T-helper 1 cell treated with Interleukin-12 subunit alpha and Interleukin-12 subunit beta and Interleukin-4 antibody, amounts not matched to agents 30 μg/mL and 1 μg/mL, for 36 hours (primary cell): ENCODE results near the gene IRS4.

Source experiments
- H3K27ac Mint-ChIP-seq: one replicate; pipeline ENCODE4 v1.8.0; 2021; ENCODE audit warnings: mild to moderate bottlenecking, mixed read lengths
- H3K27me3 Mint-ChIP-seq: one replicate; pipeline ENCODE4 v1.8.0; 2021; ENCODE audit warnings: low read depth, mixed read lengths
- H3K36me3 Mint-ChIP-seq: one replicate; pipeline ENCODE4 v1.8.0; 2021; ENCODE audit warnings: low read depth, mixed read lengths
- H3K4me1 Mint-ChIP-seq: one replicate; pipeline ENCODE4 v1.8.0; 2021; ENCODE audit warnings: low read depth, mixed read lengths
- H3K4me3 Mint-ChIP-seq: one replicate; pipeline ENCODE4 v1.8.0; 2021; ENCODE audit warnings: mild to moderate bottlenecking, moderate library complexity, mixed read lengths
- H3K9me3 Mint-ChIP-seq: one replicate; pipeline ENCODE4 v1.8.0; 2021; ENCODE audit warnings: mixed read lengths

Gene IRS4

DNA sequence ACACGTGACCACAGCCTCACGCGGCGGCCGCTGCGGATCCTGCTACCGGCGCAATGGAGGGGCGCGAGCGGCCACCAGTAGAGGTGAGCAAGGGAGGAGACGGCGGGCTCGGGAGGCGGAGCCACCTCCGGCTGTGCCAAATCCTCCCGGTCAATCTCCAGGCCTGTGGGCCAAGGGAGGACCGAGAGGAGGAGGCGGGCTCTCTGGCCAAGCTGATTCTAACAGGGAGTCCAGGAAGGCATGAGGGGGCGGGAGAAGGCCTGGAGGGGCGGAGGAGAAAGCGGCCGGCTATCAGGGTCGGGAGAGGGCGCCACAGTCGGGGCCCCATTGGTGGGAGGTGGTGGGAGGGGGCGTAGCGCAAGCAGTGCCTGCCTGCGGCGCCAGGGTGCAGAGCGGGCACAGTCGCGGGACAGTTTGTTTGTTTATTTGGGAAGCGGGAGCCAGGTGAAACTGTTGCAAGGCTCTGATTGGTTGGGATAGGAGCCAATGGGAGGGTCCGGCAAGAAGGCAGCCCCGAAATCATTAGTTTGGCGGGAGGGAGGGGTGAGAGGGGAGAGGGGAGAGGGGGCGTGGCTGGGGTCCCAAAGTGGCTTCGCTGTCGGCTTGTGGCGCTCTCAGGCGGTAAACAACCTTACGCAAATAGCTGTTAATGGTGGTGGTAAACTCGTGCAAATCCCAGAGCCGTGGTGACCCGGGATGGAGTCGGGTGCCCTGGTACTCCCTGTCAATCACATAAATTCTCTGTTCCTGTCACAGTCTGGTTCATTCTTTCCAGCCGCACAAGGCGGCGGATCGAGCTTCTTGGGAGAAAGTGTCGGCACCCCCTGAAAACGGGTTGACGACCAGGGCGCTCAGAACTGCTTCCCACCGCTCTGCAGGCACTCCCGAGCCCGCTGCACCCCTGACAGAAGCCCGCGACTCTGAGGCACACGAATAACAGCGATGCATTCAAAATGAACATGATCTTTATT is at the start of gene IRS4:
Gene IRS4 (minus strand): TSS at position 55 of the 971 bp plus-strand sequence.
- H3K27ac Mint-ChIP-seq: no peak within 1 kb of the TSS
- no peaks in the 10 kb centered on the region for H3K36me3 Mint-ChIP-seq
- H3K4me3 Mint-ChIP-seq: no peak within 1 kb of the TSS
- H3K9me3 Mint-ChIP-seq: no peaks in the 10 kb centered on the region
- peaks cover 48% of the 10 kb centered on the region for H3K27me3 Mint-ChIP-seq
- no peaks in the 10 kb centered on the region for H3K4me1 Mint-ChIP-seq

DNA sequence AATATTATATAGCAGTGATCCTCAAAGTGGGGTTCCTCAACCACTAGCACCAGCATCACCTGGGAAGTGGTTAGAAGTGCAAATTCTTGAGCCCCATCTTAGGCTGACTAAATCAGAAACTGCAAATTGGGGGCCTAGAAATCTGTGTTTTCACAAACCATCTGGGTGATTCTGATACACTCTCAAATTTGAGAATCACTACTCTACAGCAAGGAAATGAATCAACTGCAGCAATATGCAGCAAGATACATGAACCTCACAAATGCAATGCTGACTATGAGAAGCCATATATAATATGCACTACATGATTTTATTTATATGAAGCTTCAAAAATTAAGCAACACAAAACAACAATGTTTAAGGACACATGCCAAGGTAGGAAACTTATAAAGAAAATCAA is 36.2 kb upstream of the IRS4 start:
- H3K27me3 Mint-ChIP-seq: no peaks in the 10 kb centered on the region
- no peak overlapping the region for H3K27ac Mint-ChIP-seq
- H3K4me1 Mint-ChIP-seq: no peaks in the 10 kb centered on the region
- H3K36me3 Mint-ChIP-seq: no peaks in the 10 kb centered on the region
- peaks cover 7% of the 10 kb centered on the region for H3K9me3 Mint-ChIP-seq
- no peak overlapping the region for H3K4me3 Mint-ChIP-seq

DNA sequence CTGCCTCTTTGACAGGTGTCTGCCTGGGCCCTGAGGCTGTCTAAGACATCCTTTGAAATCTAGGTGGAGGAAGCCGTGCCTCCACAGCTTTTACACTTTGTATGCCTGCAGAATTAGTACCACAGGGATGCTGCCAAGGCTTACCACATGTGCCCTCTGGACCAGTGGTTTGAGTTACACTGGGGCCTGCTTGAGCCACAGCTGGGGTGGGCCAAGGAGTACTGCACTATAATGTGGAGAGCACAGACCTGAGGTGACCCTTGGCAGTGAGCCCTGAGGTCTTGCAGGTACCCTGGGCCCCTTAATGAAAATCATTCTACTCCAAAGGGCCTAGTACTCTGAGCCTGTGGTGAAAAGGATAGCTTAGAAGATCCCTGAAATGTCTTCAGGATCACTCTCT is 27.2 kb upstream of the IRS4 start:
- no peak overlapping the region for H3K27ac Mint-ChIP-seq
- no peaks in the 10 kb centered on the region for H3K4me1 Mint-ChIP-seq
- H3K36me3 Mint-ChIP-seq: no peaks in the 10 kb centered on the region
- no peaks in the 10 kb centered on the region for H3K27me3 Mint-ChIP-seq
- no peak overlapping the region for H3K4me3 Mint-ChIP-seq
- no peaks in the 10 kb centered on the region for H3K9me3 Mint-ChIP-seq

DNA sequence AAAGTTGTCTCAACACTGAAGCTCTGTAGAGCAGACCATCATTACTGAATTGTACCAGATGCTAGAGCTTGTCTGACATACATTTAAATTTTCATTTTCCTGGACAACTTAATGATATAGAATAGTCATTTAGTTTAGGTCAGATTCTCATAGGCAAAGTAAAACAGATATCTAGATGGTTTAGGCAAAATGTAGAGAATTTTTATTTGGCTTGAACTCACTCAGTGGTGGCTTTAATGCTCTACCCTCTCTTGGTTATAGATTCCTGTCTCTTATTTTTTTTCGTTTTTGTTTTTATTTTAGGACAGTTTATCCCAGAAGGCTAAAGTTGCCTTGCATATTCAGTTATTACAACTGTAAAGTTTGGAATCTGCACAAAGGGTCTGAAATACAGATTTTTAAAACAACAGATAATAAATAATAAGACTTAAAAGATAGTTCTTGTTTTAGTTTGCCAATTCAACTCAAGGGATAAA is 4.0 kb upstream of the IRS4 start:
- H3K4me1 Mint-ChIP-seq: no peaks in the 10 kb centered on the region
- no peak overlapping the region for H3K27ac Mint-ChIP-seq
- H3K4me3 Mint-ChIP-seq: no peak overlapping the region
- no peaks in the 10 kb centered on the region for H3K9me3 Mint-ChIP-seq
- H3K27me3 Mint-ChIP-seq: peaks cover 15% of the 10 kb centered on the region
- H3K36me3 Mint-ChIP-seq: no peaks in the 10 kb centered on the region

DNA sequence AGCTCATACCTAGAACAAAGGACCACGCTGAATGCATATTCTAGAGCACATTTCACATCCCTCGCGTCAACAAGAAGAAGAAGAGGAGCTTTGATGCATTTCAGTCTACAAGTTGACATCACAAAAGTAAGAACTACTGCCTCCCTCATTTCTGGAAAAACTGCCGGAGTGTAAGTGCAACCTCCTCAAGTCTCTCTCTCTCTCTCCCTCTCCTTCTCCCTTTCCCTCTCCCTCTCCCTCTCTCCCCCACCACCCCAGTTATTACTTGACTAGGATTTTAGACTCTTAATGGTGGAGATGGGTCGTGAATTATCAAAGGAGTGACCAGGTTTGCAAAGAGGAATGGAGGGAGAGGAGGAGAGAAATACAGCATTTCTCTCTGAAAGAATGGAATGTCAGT is 1.4 kb upstream of the IRS4 start:
- H3K4me3 Mint-ChIP-seq: no peak overlapping the region
- H3K4me1 Mint-ChIP-seq: no peaks in the 10 kb centered on the region
- no peak overlapping the region for H3K27ac Mint-ChIP-seq
- no peaks in the 10 kb centered on the region for H3K9me3 Mint-ChIP-seq
- H3K27me3 Mint-ChIP-seq: peaks cover 41% of the 10 kb centered on the region
- H3K36me3 Mint-ChIP-seq: no peaks in the 10 kb centered on the region

DNA sequence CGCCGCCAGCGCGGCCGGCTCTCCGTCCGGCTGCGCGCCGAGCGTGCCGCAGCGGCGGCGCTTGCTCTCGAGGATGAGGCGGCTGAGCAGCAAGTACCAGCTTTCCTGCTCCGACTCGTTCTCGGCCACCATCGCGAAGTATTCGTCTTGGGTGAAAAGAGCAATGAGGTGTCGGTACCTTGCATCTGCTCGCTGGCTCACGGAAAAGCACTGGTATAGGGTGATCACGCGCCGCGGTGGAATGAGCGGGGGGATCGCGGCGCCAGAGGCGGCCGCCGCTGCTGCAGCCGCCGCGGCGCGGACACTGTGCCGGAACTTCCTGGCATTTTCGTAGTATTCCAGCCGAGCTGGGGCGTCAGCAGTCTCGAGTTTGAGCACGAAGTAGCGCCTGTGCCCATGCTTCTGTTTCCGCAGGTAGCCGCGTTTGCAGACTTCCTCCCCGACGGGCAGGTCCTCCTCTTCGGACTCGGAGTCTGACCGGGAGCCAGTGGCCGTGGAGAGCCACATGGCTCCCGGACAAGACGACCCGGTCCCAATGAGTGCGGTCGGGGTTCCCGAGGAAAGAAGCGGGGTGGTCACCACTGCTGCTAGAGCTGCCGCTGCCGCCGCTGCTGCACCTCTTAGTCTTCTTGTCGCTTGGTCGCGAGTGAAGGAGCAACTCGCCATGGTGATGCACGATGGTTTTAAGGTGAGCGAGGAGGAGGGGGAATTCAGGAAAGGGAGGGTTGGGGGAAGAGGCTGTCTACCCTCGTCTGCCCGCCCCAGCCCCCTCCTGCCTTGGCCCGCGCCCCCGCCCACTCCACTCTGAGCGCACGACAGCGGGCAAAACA is 469 bp downstream of the IRS4 start:
- Mint-ChIP-seq H3K36me3 (no peaks in the 10 kb centered on the region), H3K9me3 (no peaks in the 10 kb centered on the region), H3K4me1 (no peaks in the 10 kb centered on the region), H3K27ac (no peak overlapping the region), H3K4me3 (no peak overlapping the region), H3K27me3 (peaks cover 55% of the 10 kb centered on the region)

DNA sequence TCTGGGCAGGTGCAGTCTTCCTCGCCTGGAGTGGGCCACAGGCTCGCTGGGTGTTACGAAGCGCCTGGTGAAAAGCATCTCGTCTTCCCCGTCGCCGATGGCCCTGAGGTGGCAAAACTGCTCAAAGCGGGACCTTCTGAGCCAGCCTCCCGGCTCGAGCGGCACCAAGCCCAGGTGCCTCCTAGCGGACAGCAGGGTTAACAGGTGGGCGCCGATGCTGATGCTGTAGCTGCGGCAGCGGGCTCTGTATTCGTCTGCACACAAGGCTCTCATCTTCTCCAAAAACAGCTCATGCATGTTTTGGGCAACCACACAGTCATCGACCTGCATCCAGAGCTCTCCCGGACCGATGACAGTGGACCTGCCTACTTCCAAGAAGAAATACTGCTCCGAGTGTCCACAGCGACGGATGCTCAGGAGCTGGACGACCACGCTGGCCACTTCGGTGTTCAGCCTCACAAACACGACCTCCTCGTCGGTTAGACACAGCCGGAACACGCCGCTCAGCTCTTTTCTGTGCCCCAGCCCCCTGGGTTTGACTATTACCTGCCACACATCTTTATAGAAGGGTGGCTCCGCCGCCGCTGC is 1.2 kb downstream of the IRS4 start:
- no peaks in the 10 kb centered on the region for H3K9me3 Mint-ChIP-seq
- peaks cover 61% of the 10 kb centered on the region for H3K27me3 Mint-ChIP-seq
- H3K4me1 Mint-ChIP-seq: no peaks in the 10 kb centered on the region
- no peak overlapping the region for H3K27ac Mint-ChIP-seq
- no peaks in the 10 kb centered on the region for H3K36me3 Mint-ChIP-seq
- H3K4me3 Mint-ChIP-seq: no peak overlapping the region

DNA sequence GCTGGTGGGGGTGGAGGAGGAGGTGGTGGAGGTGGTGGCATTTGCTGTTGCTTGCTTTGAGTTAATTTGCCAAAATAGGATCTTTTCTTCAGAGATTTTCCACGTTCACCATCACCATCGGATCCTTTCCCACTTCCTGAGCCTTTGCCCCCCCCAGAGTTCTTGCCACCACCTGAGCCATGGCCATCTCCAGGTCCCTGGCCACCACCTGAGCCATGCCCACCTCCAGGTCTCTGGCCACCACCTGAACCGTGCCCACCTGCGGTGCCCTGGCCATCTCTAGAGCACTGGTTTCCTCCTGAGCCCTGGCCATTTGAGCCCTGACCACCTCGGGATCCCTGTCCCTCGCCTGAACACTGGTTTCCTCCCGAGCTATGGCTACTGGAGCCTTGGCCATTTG is 1.9 kb downstream of the IRS4 start:
- no peak overlapping the region for H3K27ac Mint-ChIP-seq
- no peak overlapping the region for H3K4me3 Mint-ChIP-seq
- H3K27me3 Mint-ChIP-seq: peaks cover 61% of the 10 kb centered on the region
- H3K9me3 Mint-ChIP-seq: no peaks in the 10 kb centered on the region
- H3K36me3 Mint-ChIP-seq: no peaks in the 10 kb centered on the region
- no peaks in the 10 kb centered on the region for H3K4me1 Mint-ChIP-seq

DNA sequence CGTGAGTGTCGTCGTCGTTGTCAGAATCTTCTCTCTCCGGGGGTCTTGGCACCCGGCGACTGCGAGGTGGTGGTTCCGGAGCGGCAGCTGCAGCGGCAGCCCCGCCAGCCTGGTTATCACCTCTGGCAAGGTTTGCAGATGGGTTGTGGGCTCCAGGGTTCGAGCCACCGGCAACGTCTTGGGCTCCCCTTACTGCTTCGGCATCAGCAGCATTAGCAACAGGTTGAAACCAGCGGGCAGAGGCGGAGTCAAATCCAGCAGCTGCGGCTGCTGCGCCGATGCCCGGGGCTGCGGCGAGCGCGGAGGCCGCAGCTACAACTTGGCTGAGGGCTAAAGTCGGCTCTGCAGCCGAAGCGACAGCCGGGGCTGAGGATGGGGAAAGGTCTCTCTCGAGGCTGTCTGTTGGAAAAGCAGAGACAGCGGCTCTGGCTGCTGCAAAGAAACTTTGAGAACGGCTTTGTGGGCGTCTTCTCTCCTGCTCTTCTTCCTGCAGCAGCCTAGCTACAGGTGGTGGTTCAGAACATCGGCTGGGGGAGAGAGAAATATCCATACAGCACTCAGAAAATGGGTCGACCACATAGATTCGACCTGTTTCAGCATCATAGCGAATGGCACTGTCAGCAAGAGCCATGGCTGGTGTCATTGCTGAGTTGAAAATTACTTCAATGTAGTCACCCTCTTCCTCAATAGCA is 3.6 kb downstream of the IRS4 start:
- Mint-ChIP-seq H3K27me3 (peaks cover 55% of the 10 kb centered on the region), H3K9me3 (no peaks in the 10 kb centered on the region), H3K4me3 (no peak overlapping the region), H3K4me1 (no peaks in the 10 kb centered on the region), H3K27ac (no peak overlapping the region), H3K36me3 (no peaks in the 10 kb centered on the region)

DNA sequence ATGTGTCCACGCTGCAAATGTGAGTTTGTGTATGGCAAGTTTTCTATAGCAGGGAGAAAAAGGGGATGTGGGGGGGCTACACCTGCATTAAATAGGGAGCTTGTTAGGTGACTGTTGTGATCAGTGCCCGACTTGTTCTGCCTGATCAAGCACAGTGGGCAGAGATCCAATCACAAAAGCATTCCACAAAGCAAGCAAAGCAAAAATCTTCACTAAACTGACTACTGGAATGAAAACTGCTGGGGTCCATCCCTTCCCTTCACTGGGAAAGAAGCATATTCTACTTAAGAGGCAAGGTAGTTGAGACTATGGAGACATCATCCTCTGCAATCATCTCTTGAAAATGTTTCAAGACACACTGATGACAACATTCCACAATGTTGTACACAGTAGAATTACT is 5.2 kb downstream of the IRS4 start:
- Mint-ChIP-seq H3K4me1 (no peaks in the 10 kb centered on the region), H3K4me3 (no peak overlapping the region), H3K27ac (no peak overlapping the region), H3K27me3 (peaks cover 47% of the 10 kb centered on the region), H3K9me3 (no peaks in the 10 kb centered on the region), H3K36me3 (no peaks in the 10 kb centered on the region)

DNA sequence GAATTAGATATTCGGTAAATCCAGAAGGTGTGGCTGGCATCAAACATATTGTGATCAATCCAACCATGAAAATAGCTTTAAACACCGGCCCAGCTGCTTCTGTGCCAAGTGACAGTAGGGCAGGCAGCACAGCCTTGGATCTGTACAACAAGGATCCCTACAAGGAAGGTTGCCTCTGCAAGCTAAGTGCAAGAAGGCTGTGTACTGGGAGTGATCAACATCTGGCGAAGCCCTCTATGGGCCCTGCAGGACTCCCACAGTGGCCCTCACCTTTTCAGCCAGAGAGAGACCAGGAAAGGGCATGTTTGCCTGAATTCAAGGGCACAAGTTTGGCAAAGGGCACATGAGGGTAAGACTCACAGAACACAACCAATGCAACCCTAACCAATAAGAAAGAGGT is 9.6 kb downstream of the IRS4 start:
- no peaks in the 10 kb centered on the region for H3K36me3 Mint-ChIP-seq
- no peak overlapping the region for H3K27ac Mint-ChIP-seq
- no peaks in the 10 kb centered on the region for H3K9me3 Mint-ChIP-seq
- H3K27me3 Mint-ChIP-seq: peaks cover 13% of the 10 kb centered on the region
- H3K4me3 Mint-ChIP-seq: no peak overlapping the region
- no peaks in the 10 kb centered on the region for H3K4me1 Mint-ChIP-seq

DNA sequence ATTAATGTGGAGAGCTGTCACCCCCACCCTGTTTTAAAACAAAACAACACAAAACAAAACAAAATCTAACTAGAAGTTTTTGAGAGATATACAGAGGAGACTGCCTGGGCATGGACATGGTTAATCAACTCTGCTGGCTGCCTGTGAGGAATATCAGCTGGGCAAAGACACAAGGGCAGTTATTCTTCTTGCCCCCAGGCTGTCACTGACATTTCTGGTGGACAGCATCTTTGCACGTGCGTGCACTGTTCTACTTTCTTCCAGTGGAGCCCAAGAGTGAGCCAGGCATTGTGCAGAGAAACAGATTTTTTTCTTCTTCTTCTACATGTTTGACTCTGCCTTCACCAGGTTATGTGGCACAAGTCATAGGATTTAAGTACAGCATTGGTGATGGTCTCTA is 13.8 kb downstream of the IRS4 start:
- Mint-ChIP-seq H3K36me3 (no peaks in the 10 kb centered on the region), H3K27ac (no peak overlapping the region), H3K9me3 (no peaks in the 10 kb centered on the region), H3K4me1 (no peaks in the 10 kb centered on the region), H3K4me3 (no peak overlapping the region), H3K27me3 (no peaks in the 10 kb centered on the region)

DNA sequence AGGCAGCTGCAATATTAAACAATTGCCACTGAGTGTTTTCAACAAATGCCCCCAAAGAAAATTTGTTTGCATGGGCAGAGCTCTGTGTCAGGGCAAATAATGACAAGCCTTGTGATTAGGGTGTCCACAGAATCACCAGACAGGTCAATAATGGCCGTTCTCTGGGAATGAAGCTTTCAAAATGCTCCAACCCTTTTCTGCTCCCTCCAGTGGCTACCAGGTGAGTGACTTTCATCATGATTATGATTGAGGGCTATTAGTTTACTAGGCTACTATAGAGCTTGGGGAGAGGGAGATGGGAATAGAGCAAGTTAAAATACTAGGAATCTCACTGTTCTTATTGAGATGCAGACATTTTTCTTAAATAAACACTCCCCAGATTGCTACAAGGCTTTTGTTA is 23.5 kb downstream of the IRS4 start:
- peaks cover 5% of the 10 kb centered on the region for H3K9me3 Mint-ChIP-seq
- H3K4me1 Mint-ChIP-seq: no peaks in the 10 kb centered on the region
- no peak overlapping the region for H3K4me3 Mint-ChIP-seq
- H3K36me3 Mint-ChIP-seq: no peaks in the 10 kb centered on the region
- no peaks in the 10 kb centered on the region for H3K27me3 Mint-ChIP-seq
- no peak overlapping the region for H3K27ac Mint-ChIP-seq

DNA sequence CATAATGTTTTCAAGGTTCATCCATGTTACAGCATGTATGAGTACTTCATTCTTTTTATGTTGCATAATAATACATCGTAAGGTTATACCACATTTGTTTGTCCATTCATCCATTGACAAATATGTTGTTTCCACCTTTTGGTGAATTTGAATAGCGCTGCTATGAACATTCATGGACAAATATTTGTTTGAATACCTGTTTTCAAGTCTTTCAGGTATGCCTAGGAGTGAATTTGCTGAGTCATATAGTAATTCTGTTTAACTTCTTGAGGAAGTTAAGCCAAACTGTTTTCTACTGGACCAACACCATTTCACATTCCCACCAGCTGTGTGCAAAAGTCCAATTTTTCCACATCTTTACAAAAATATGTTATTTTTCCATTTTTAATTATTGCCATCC is 31.5 kb downstream of the IRS4 start:
- H3K36me3 Mint-ChIP-seq: no peaks in the 10 kb centered on the region
- H3K4me1 Mint-ChIP-seq: no peaks in the 10 kb centered on the region
- no peaks in the 10 kb centered on the region for H3K27me3 Mint-ChIP-seq
- H3K27ac Mint-ChIP-seq: no peak overlapping the region
- no peak overlapping the region for H3K4me3 Mint-ChIP-seq
- no peaks in the 10 kb centered on the region for H3K9me3 Mint-ChIP-seq
